Smooth muscle cell (in vitro differentiated cells): ENCODE data around the gene LHX5. TPM values are rescaled to one million over a fixed set of nuclear protein-coding genes. Genes with fewer than 3 reads are reported as not detected.

Source experiments
- DNase-seq: peaks from one replicate; lab custom pipeline; 2025; ENCODE audit not compliant: unreplicated experiment; lab: John Stamatoyannopoulos, UW
- H2AFZ ChIP-seq: fragments of 200-600 bp; sonication (generic); 2 replicates; pipeline ENCODE4 v1.6.0; 2016; ENCODE audit warnings: antibody characterized with exemption, low read depth, mild to moderate bottlenecking
- H3F3A ChIP-seq: fragments of 200-600 bp; sonication (generic); 2 replicates; pipeline ENCODE4 v1.6.0; 2017; ENCODE audit warnings: antibody characterized with exemption, low read depth
- H3K27ac ChIP-seq: fragments of 200-600 bp; sonication (generic); 2 replicates; pipeline ENCODE4 v1.5.1; 2016; ENCODE audit warnings: low read depth, mild to moderate bottlenecking
- H3K27me3 ChIP-seq: fragments of 200-600 bp; sonication (generic); 2 replicates; pipeline ENCODE4 v1.6.1; 2016; ENCODE audit warnings: low read depth, mild to moderate bottlenecking
- H3K36me3 ChIP-seq: fragments of 200-600 bp; sonication (generic); 2 replicates; pipeline ENCODE4 v1.5.1; 2016; ENCODE audit warnings: low read depth
- H3K4me1 ChIP-seq: fragments of 200-600 bp; sonication (generic); 2 replicates; pipeline ENCODE4 v1.5.1; 2016; ENCODE audit warnings: low read depth
- H3K4me2 ChIP-seq: fragments of 200-600 bp; sonication (generic); 2 replicates; pipeline ENCODE4 v1.6.0; 2016; ENCODE audit warnings: mild to moderate bottlenecking
- H3K4me3 ChIP-seq: fragments of 200-600 bp; sonication (generic); 2 replicates; pipeline ENCODE4 v1.5.1; 2016; ENCODE audit warnings: mild to moderate bottlenecking
- H3K79me2 ChIP-seq: fragments of 200-600 bp; sonication (generic); 2 replicates; pipeline ENCODE4 v1.6.0; 2016; ENCODE audit warnings: low read depth, mild to moderate bottlenecking
- H3K9ac ChIP-seq: fragments of 200-600 bp; sonication (generic); 2 replicates; pipeline ENCODE4 v1.6.0; 2016; ENCODE audit warnings: low read depth
- H3K9me3 ChIP-seq: fragments of 200-600 bp; sonication (generic); replicated peaks from 2 replicates; pipeline ENCODE4 v1.5.1; 2016; ENCODE audit warnings: low read depth
- H4K20me1 ChIP-seq: fragments of 200-600 bp; sonication (generic); 2 replicates; pipeline ENCODE4 v1.6.0; 2016; ENCODE audit warnings: low read depth
- CTCF ChIP-seq: fragments of 200-600 bp; sonication (generic); IDR thresholded peaks from 2 replicates; pipeline ENCODE4 v1.5.1; 2017; ENCODE audit warnings: borderline replicate concordance, mild to moderate bottlenecking, antibody characterized with exemption; ENCODE audit not compliant: insufficient read depth, poor library complexity, severe bottlenecking
- WGBS: methylation state at CpG from one replicate; pipeline ENCODE4 v1.1.7; 2016; ENCODE audit warnings: low lambda C conversion rate; 5-methylcytosine and 5-hydroxymethylcytosine counted together
- polyA plus RNA-seq: library from polyadenylated mRNA; unstranded; fragments of >200 nt; fragmentation: Nextera tagmentation; extraction: Ambion mirVana; gene quantifications from 2 replicates; pipeline ENCODE4 v1.2.1, GENCODE V29; 2016
- total RNA-seq: library from RNA; depleted of rRNA; stranded (reverse); fragments of >200 nt; gene quantifications from 2 replicates; pipeline ENCODE4 v1.2.3, GENCODE V29; 2014

The LHX5 gene
- total and polyA plus RNA-seq, 2 experiments from 2014 or later = not detected

- Histone ChIP-seq H3K4me3 (peak overlapping the region; percentile 31), H3K79me2 (no peaks in the 10 kb centered on the region), H3K27me3 (peaks cover 99% of the 10 kb centered on the region), H3F3A (no peaks in the 10 kb centered on the region), H4K20me1 (no peaks in the 10 kb centered on the region), H3K4me2 (peak overlapping the region; percentile 81), H3K27ac (no peak overlapping the region), H3K9me3 (no peaks in the 10 kb centered on the region), H3K36me3 (no peaks in the 10 kb centered on the region), H3K4me1 (peaks cover 43% of the 10 kb centered on the region), H2AFZ (no peak overlapping the region), H3K9ac (no peak overlapping the region)
- 4% methylated on average over 47 of the region's 64 CpGs for WGBS
- DNase-seq = no peak
- no peak for TF ChIP-seq CTCF
Measured at GRCh38 chr12:113464852-113465719, 6.6 kb downstream of the LHX5 start.

- no peaks in the 10 kb centered on the region for H3K79me2 ChIP-seq
- H3K9me3 ChIP-seq = no peaks in the 10 kb centered on the region
- H3K36me3 ChIP-seq = no peaks in the 10 kb centered on the region
- no peak for TF ChIP-seq CTCF
- H3K4me3 ChIP-seq = no peak overlapping the region
- 6% methylated on average over 16 of the region's 16 CpGs for WGBS
- no peak overlapping the region for H2AFZ ChIP-seq
- H3K4me1 ChIP-seq = peaks cover 43% of the 10 kb centered on the region
- H3K27me3 ChIP-seq = peaks cover 99% of the 10 kb centered on the region
- no peak overlapping the region for H3K9ac ChIP-seq
- no peak for DNase-seq
- H4K20me1 ChIP-seq = no peaks in the 10 kb centered on the region
- H3F3A ChIP-seq = no peaks in the 10 kb centered on the region
- H3K27ac ChIP-seq = no peak overlapping the region
- peak overlapping the region; percentile 81 for H3K4me2 ChIP-seq
Measured at GRCh38 chr12:113464452-113464775, 7.3 kb downstream of the LHX5 start.

DNA sequence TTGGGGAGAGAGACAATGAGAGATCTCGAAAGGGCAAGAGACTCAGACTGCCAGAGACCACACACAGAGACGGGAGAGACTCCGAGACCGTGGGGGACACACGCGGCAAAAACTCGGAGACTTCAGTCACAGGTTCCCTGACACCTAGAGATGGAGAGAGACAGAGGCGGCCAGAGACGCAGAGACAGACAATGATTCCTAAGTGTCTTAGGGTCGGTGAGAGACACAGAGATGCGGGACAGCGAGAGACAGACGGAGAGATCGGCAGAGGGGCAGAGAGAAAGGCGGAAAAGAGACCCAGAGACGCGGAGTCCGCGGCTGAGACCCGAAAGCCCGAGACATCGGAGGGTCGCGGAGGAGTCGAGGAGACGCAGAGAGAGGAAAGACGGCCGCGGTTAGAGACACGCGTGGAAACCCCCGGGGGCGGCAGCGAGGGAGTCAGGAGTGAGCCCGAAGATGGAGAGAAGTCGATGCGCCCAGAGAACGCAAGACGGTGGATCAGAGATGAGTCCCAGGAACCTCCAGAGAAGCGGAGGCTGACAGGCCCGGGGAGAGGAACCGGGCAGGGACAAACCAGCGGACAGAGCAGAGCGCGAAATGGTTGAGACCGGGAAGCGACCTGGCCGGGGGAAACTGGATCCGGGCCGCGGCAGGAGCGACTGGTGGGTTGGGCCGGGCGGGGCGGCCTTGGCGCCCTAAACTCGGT lies 7.8 kb downstream of the LHX5 start:
- H3K79me2 ChIP-seq = no peaks in the 10 kb centered on the region
- H3K4me2 ChIP-seq = peak overlapping the region; percentile 85
- H3K36me3 ChIP-seq = no peaks in the 10 kb centered on the region
- no peaks in the 10 kb centered on the region for H3F3A ChIP-seq
- H3K27ac ChIP-seq = no peak overlapping the region
- H3K9ac ChIP-seq = no peak overlapping the region
- H3K4me1 ChIP-seq = peaks cover 43% of the 10 kb centered on the region
- no peak for DNase-seq
- TF ChIP-seq CTCF = no peak
- H2AFZ ChIP-seq = no peak overlapping the region
- H4K20me1 ChIP-seq = no peaks in the 10 kb centered on the region
- H3K9me3 ChIP-seq = no peaks in the 10 kb centered on the region
- 2% methylated on average over 51 of the region's 57 CpGs for WGBS
- peaks cover 99% of the 10 kb centered on the region for H3K27me3 ChIP-seq
- H3K4me3 ChIP-seq = no peak overlapping the region
